GM18873 (cell line): ENCODE results near the gene NTSR1.
A peak's percentile ranks its signal among the peaks of the same experiment; 100 is the strongest.

Experiments used
- ATAC-seq: cut with Tn5 transposase; IDR thresholded peaks from one replicate; pipeline ENCODE4 v1.9.1; 2021; ENCODE audit warnings: mild to moderate bottlenecking, moderate library complexity, moderate number of reproducible peaks; ENCODE audit not compliant: unreplicated experiment, low FRiP score

NTSR1 gene

DNA sequence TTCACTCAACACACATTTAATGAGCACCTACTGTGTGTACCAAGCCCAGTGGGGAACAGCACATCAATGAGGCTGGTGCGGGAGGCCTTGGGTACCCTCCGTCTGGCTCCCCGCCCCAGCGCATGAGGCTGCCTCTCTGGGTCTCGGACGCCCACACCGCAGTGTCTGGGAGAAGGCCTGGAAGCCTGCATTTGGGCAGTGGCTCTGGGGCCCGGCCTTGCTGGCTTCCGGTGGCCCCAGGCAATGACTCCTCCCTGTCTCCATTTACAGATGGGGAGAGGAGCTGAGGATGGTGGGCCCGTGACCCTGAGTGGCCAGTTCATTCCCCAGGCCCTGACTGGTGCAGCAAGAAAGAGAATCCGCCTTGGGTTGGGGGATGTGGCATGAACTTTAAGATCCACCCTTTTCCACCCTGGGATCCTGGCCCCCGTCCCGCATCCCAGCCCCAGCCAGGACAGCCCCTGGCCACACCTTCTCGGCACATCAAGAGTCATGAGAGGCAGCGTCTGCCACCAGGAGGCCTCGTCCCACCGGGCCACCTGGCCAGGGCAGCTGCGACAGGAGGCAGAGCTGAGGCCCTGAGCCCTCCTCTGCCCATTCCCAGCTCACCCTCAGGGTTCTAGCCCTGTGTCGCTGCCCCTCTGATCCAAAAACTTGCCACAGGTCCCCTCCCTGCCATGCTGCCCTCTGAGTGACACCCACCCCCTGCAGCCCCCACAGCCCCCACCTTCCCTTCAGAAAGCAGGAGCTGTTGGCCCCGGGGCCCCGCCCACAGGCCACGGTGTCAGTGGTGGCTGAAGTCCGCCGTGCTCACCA is 70.2 kb downstream of the NTSR1 start:
- ATAC-seq, result no peak

DNA sequence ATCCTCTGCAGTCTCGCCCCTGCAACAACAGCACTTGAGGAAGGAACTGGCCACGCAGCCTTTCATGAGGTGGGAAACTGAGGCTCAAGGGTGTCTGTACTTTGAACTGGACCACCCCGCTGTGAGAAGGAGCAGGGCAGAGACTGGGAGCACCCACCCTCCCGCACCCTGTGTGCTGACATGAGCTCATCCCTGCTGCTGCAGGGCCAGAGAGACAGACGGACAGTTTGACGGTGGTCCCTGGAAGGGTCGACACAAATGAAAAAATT is 70.7 kb downstream of the NTSR1 start:
- no peak for ATAC-seq

DNA sequence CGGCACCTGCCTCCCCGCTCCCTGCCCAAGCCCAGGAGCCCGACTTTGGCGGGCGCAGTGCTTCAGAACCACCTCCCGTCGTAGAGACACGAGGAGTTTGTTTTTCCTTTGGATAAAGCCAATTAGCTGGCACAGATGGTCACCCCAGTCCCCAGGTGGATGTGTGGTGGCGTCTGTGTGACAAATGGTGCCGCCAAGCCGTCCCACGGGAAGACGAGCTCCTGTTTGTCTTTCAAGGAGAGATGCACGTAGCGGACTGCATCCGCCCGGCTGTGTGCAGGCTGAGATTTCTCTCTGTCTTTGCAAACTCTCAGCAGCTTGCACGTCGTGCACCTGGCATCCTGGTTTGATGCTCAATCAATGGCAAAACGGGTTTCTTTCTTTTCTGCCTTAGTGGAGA is 71.6 kb downstream of the NTSR1 start:
- ATAC-seq, result no peak

DNA sequence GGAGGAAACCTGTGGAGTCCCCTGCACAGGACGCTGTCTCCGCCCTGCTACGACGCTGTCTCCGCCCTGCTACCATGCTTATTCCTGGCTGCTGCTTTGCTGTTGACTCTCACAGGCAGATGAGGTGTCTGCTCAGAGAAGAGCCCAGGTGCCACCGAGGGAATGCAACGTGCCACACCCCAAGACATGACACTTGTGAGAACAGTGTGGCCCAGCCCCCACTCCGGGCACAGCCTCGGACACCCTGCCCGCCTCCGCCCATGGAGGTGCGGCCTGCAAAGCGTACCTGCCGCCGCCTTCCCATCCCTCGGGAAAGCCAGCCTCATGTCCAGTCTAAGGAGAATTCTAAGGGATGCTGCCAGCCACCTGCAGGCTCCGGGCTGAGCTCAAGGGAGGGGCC is 72.1 kb downstream of the NTSR1 start:
- no peak for ATAC-seq

DNA sequence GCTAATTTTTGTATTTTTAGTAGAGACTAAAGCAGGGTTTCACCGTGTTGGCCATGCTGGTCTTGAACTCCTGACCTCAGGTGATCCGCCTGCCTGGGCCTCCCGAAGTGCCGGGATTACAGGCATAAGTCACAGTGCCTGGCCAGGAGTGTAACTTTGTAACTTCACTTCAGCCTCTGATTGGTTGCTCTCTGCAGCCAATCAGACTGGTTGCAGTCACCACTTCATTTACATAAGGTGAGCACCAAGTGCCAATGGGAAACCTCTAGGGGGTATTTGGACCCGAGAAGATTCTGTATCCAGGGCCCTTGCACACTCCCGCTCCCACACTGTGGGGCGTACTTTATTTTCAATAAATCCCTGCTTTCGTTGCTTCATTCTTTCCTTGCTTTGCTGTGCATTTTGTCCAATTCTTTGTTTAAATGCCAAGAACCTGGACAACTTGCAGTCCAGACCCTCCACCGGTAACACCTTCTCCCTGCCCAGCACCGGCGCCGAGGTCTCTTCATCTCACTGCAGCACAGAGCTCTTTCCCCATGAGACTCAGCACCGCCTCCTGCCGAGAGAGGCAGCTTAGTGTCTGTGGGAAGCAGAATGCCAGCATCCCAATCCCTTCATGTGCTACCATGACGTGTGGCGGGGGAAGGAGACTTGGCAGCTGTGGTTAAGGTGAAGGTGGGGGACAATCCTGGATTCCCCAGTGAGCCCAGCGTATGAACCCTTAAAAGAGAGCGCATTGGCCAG is 73.7 kb downstream of the NTSR1 start:
- ATAC-seq, result no peak

DNA sequence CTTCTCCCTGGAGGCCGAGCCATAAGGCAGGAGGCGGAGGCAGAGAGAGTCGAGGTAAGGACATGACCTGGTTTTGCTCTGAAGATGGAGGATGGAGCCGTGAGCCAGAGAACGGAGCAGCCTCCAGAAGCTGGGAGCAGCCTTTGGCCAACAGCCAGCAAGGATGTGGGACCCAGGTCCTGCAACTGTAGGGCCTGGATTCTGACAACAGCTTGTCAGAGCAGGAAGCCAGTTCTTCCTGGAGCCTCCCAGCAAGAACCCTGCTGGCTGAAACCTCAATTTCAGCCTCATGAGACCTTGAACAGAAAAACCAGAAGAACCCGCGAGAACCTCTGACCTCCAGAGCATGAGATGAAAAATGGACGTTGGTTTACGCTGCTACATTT is 74.2 kb downstream of the NTSR1 start:
- ATAC-seq, result no peak

GRCh38 chr20:62784497-62784896 is 75.9 kb downstream of the NTSR1 start:
- no peak for ATAC-seq

GRCh38 chr20:62785393-62785792 is 76.8 kb downstream of the NTSR1 start:
- no peak for ATAC-seq

GRCh38 chr20:62786157-62786556 is 77.5 kb downstream of the NTSR1 start:
- ATAC-seq, result no peak

GRCh38 chr20:62787321-62787720 is 78.7 kb downstream of the NTSR1 start:
- no peak for ATAC-seq

- no peak for ATAC-seq
These were observed 79.2 kb downstream of the NTSR1 start for GRCh38 chr20:62787866-62788265.

DNA sequence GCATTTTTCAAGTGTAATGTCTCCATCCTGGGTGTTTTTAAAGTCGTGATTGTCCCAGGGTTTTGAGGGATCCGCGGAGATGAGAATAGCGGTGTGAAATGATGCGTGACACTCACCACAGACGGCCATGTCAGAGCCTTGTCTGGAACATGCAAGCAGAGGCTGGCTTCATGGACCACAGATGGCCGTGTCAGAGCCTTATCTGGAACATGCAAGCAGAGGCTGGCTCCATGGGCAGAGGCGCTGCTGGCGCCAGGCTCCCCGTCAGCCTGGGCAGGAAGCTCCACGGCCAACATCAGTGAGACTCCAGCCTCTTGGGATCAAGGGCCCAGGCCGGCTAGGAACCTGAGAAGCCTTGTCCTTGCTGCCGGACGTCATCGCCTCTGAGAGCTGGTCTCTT is 80.0 kb downstream of the NTSR1 start:
- ATAC-seq, result no peak

- no peak for ATAC-seq
These were observed 81.4 kb downstream of the NTSR1 start for GRCh38 chr20:62790075-62790474.

- ATAC-seq, result no peak
These were observed 82.9 kb downstream of the NTSR1 start for GRCh38 chr20:62791301-62792181.

DNA sequence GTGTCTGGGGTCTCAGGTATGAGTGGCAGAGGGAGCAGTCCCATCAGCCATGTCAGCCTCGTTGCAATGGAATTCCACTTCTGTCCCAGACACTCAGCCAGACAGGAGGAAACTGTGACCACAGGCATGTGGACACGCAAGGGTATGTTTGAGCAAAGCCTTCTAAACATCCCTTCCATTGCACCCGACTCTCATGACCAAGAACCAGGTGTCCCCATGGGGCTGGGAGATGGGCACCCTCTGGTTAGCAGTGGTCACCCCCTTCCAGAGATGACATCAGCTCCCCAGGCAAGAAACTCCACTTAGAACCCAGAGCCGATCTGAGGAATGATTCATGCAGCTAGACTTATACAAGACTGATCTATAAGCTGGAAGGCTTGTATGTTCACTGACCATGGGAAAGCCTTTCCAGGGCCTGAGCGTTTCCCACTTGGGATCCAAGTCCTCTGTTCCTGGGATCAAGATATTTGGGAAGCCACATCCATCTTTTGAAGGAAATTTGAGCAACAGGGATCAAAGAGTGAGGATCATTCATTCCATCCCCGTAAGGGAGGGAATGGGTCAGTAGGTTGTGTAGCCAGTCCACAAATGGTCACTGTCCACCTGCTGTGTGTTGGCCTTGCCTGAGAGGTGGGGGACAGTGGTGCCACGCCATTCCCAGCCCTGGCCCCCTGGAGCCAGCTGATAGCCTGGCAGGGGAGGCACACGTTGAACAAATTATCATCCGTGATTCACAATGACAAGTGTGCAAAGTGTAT is 83.7 kb downstream of the NTSR1 start:
- no peak for ATAC-seq

- ATAC-seq, result no peak
These were observed 84.5 kb downstream of the NTSR1 start for GRCh38 chr20:62792940-62793756.

DNA sequence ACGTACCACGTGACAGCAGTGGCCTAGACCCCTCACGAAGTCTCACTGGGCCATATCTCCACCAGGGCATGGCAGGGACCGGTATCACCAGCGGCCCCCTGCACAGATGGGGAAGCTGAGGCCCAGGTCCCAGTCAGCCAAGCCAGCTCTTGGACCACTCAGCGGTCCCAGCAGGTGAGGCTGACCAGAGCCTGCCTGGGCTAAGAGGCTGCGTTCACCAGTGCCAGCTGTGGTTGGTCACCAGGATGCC is 85.0 kb downstream of the NTSR1 start:
- ATAC-seq, result no peak

DNA sequence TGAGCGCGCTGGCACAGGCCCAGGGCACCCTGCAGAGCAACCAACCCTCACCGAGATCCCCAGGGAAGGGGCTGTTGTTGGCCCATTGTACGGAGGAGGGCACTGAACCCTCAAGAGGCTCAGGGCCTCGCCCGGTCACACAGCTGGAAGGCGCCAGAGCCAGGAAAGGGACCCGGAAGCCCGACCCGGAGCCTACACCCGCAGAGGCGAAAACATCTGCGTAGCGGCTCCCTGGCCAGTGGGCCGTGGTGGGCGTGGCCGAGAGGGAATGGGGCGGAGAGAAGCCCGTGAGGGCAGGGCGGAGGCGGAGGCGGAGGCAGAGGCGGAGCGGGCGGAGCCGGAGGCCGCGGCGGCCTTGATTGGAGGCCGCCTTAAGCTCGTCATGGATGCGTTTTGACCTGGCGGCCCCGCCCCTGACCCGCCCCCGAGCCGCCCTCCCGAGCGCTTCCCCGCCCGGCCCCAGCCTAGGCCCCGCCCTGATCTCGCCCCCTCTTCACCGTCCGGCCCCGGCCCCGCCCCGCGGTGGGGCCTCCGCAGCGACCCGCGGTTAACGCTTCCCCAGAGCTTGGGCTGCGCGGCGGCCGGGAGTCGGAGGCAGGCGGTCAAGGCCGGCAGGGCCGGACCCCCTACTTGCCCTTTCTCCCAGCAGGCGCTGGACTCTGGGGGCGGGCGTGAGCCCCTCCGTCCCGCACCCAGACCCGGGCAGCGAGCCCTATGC is 85.5 kb downstream of the NTSR1 start:
- peak; percentile 56 for ATAC-seq

- ATAC-seq, result no peak
These were observed 86.6 kb downstream of the NTSR1 start for GRCh38 chr20:62795023-62795761.
